Ureter (tissue), 1 donor: Measurements from ENCODE around the gene INPP5A. TPM values are rescaled to one million over a fixed set of nuclear protein-coding genes. Genes with fewer than 3 reads are reported as not detected.
"Not testable (repeated sequence)": the region's sequence is repeated elsewhere in the genome, so short reads cannot be mapped to it uniquely, and the experiment has no call there.

Experiments
- DNase-seq: peaks from one replicate; pipeline ENCODE4 v3.0.0-alpha.2; 2020; ENCODE audit warnings: low spot score
- total RNA-seq: library from RNA; stranded (reverse); gene quantifications from one replicate; pipeline ENCODE4 v1.2.4, GENCODE V29; 2023
- donor health status: DM: yes; HTN: yes; CAD: no.

INPP5A gene
- total RNA-seq, 1 donor from 2014 or later: 63.5 TPM

GRCh38 chr10:132593900-132594876 is 56.6 kb downstream of the INPP5A start:
- DNase-seq: no peak

- no peak for DNase-seq
These were observed 57.4 kb downstream of the INPP5A start for GRCh38 chr10:132595021-132595420.

GRCh38 chr10:132595854-132596253 is 58.3 kb downstream of the INPP5A start:
- no peak for DNase-seq

- no peak for DNase-seq
These were observed 59.2 kb downstream of the INPP5A start for GRCh38 chr10:132596742-132597279.

- DNase-seq: no peak
These were observed 60.1 kb downstream of the INPP5A start for GRCh38 chr10:132597654-132598053.

- DNase-seq: not testable (repeated sequence)
These were observed 61.5 kb downstream of the INPP5A start for GRCh38 chr10:132599023-132599618.

- no peak for DNase-seq
These were observed 62.1 kb downstream of the INPP5A start for GRCh38 chr10:132599732-132600131.

- DNase-seq: no peak
These were observed 62.8 kb downstream of the INPP5A start for GRCh38 chr10:132600416-132600815.

GRCh38 chr10:132601567-132601966 is 64.0 kb downstream of the INPP5A start:
- DNase-seq: no peak

GRCh38 chr10:132602614-132603013 is 65.0 kb downstream of the INPP5A start:
- no peak for DNase-seq

- no peak for DNase-seq
These were observed 66.4 kb downstream of the INPP5A start for GRCh38 chr10:132603851-132604533.

- no peak for DNase-seq
These were observed 67.1 kb downstream of the INPP5A start for GRCh38 chr10:132604686-132605085.

GRCh38 chr10:132605390-132605789 is 67.8 kb downstream of the INPP5A start:
- no peak for DNase-seq

GRCh38 chr10:132606031-132606491 is 68.5 kb downstream of the INPP5A start:
- DNase-seq: no peak

GRCh38 chr10:132606536-132607316 is 69.1 kb downstream of the INPP5A start:
- DNase-seq: no peak

GRCh38 chr10:132607491-132607890 is 69.9 kb downstream of the INPP5A start:
- DNase-seq: no peak

- no peak for DNase-seq
These were observed 70.4 kb downstream of the INPP5A start for GRCh38 chr10:132607961-132608495.

- DNase-seq: no peak
These were observed 71.1 kb downstream of the INPP5A start for GRCh38 chr10:132608511-132609195.

GRCh38 chr10:132609211-132609610 is 71.6 kb downstream of the INPP5A start:
- no peak for DNase-seq

- no peak for DNase-seq
These were observed 72.6 kb downstream of the INPP5A start for GRCh38 chr10:132610071-132610701.
